Measurements from ENCODE around the gene CLCN5. TPM values are rescaled to one million over a fixed set of nuclear protein-coding genes. Genes with fewer than 3 reads are reported as not detected.

Gene CLCN5
- total RNA-seq, 1 experiment from 2014 or later = 4.9 TPM

- intact Hi-C loops (cut with micrococcal nuclease) = loop anchor here (5.0 kb wide), 1 partner anchor 41 kb away; no protein-coding TSS in a partner anchor
- TF ChIP-seq CTCF (IDR thresholded peaks at IDR 0.05; ENCODE audit: unreplicated experiment) = no peak
- Mint-ChIP-seq H3K4me1 (ENCODE audit: insufficient read depth, unreplicated experiment) (peaks cover 13% of the 10 kb centered on the region), H3K27me3 (ENCODE audit: insufficient read depth, unreplicated experiment) (peaks cover 89% of the 10 kb centered on the region), H3K36me3 (ENCODE audit: insufficient read depth, unreplicated experiment) (no peaks in the 10 kb centered on the region), H3K9me3 (ENCODE audit: unreplicated experiment) (no peaks in the 10 kb centered on the region), H3K4me3 (ENCODE audit: unreplicated experiment) (no peak overlapping the region), H3K27ac (ENCODE audit: low read depth, unreplicated experiment) (no peak overlapping the region)
- DNase-seq (ENCODE audit: unreplicated experiment) = no peak
- POLR2A ChIA-PET = no interaction called here
- BruUV-seq (replicated peaks) = no TSS peak
- CTCF ChIA-PET = interaction anchor here (0.6 to 0.7 kb wide), 2 partner anchors 80 to 174 kb away, joined by 3 read pairs; no protein-coding TSS in a partner anchor
Observed at GRCh38 chrX:49995795-49996455, 73.5 kb downstream of the CLCN5 start.

DNA sequence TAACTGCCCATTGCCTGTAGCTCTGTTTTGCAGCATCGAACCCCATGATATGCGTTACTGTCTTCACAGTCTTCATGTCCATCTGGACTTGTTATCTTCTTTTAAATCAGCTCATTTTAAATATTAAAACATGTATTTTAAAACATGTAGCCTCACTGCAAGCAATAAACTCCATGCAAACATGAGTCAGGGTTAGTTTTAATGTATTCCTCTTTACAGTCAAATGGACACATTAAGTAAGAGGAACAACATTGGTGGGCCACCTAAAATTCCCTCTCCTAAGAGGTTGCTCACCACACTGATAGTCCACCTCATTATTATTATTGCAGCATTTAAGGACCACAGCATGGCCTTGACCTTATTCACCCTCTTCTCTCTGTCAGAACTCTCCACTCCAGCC, 74.1 kb downstream of the CLCN5 start:
- CTCF ChIA-PET = interaction anchor here (0.7 kb wide), 1 partner anchor 79 kb away, joined by 3 read pairs; no protein-coding TSS in a partner anchor
- POLR2A ChIA-PET = no interaction called here
- no peaks in the 10 kb centered on the region for H3K9me3 Mint-ChIP-seq (ENCODE audit: unreplicated experiment)
- BruUV-seq (replicated peaks) = no TSS peak
- no peak for TF ChIP-seq CTCF (IDR thresholded peaks at IDR 0.05; ENCODE audit: unreplicated experiment)
- no peak overlapping the region for H3K4me3 Mint-ChIP-seq (ENCODE audit: unreplicated experiment)
- H3K27me3 Mint-ChIP-seq (ENCODE audit: insufficient read depth, unreplicated experiment) = peaks cover 94% of the 10 kb centered on the region
- DNase-seq (ENCODE audit: unreplicated experiment) = no peak
- intact Hi-C loops (cut with micrococcal nuclease) = loop anchor here (5.0 kb wide), 1 partner anchor 41 kb away; no protein-coding TSS in a partner anchor
- peaks cover 13% of the 10 kb centered on the region for H3K4me1 Mint-ChIP-seq (ENCODE audit: insufficient read depth, unreplicated experiment)
- H3K27ac Mint-ChIP-seq (ENCODE audit: low read depth, unreplicated experiment) = no peak overlapping the region
- no peaks in the 10 kb centered on the region for H3K36me3 Mint-ChIP-seq (ENCODE audit: insufficient read depth, unreplicated experiment)

GRCh38 chrX:49999087-49999486, 76.7 kb downstream of the CLCN5 start:
- Mint-ChIP-seq H3K9me3 (ENCODE audit: unreplicated experiment) (no peaks in the 10 kb centered on the region), H3K4me3 (ENCODE audit: unreplicated experiment) (no peak overlapping the region), H3K36me3 (ENCODE audit: insufficient read depth, unreplicated experiment) (no peaks in the 10 kb centered on the region), H3K27me3 (ENCODE audit: insufficient read depth, unreplicated experiment) (peaks cover 95% of the 10 kb centered on the region), H3K4me1 (ENCODE audit: insufficient read depth, unreplicated experiment) (peaks cover 13% of the 10 kb centered on the region), H3K27ac (ENCODE audit: low read depth, unreplicated experiment) (no peak overlapping the region)
- CTCF ChIA-PET = interaction anchor here (0.5 kb wide), 1 partner anchor 1418 kb away, joined by 4 read pairs; no protein-coding TSS in a partner anchor
- no peak for TF ChIP-seq CTCF (IDR thresholded peaks at IDR 0.05; ENCODE audit: unreplicated experiment)
- peak; percentile 5 for DNase-seq (ENCODE audit: unreplicated experiment)
- intact Hi-C loops (cut with micrococcal nuclease) = loop anchor here (5.0 kb wide), 1 partner anchor 38 kb away; no protein-coding TSS in a partner anchor
- no TSS peak for BruUV-seq (replicated peaks)
- POLR2A ChIA-PET = interaction anchor here (0.6 kb wide), 1 partner anchor 815 kb away, joined by 4 read pairs; no protein-coding TSS in a partner anchor

DNA sequence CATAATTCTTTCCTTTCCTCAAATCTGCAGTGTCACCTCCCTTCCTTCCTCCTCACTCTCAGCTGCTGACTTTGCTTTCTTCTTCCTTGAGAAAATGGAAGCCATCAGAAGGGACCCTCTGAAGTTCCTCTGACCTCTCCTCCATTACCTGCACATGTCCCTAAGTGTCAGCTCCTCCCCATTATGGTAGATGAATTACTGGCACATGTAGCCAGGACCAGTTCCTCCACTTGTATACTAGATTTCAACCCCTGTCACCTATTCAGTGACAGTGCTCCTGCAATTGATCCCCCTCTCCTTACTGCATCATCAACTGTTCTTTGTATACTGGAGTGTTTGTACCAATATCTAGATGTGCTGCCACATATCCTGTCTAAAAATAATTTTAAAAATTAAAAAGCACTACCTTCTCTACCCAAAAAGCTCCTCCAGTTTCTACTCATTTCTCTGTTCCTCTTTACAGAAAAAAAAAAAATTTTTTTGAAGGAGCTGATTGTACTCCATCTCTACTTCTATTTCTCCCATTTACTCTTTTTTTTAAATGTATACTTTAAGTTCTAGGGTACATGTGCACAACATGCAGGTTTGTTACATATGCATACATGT, 78.6 kb downstream of the CLCN5 start:
- BruUV-seq (replicated peaks) = no TSS peak
- Mint-ChIP-seq H3K36me3 (ENCODE audit: insufficient read depth, unreplicated experiment) (no peaks in the 10 kb centered on the region), H3K27me3 (ENCODE audit: insufficient read depth, unreplicated experiment) (peaks cover 83% of the 10 kb centered on the region), H3K9me3 (ENCODE audit: unreplicated experiment) (no peaks in the 10 kb centered on the region), H3K4me3 (ENCODE audit: unreplicated experiment) (no peak overlapping the region), H3K27ac (ENCODE audit: low read depth, unreplicated experiment) (no peak overlapping the region), H3K4me1 (ENCODE audit: insufficient read depth, unreplicated experiment) (peaks cover 4% of the 10 kb centered on the region)
- TF ChIP-seq CTCF (IDR thresholded peaks at IDR 0.05; ENCODE audit: unreplicated experiment) = no peak
- POLR2A ChIA-PET = no interaction called here
- CTCF ChIA-PET = no interaction called here
- intact Hi-C loops (cut with micrococcal nuclease) = no loop called here
- no peak for DNase-seq (ENCODE audit: unreplicated experiment)

Data from MCF 10A (cell line).